Measurements from ENCODE around the gene PRSS33.

Gene PRSS33

DNA sequence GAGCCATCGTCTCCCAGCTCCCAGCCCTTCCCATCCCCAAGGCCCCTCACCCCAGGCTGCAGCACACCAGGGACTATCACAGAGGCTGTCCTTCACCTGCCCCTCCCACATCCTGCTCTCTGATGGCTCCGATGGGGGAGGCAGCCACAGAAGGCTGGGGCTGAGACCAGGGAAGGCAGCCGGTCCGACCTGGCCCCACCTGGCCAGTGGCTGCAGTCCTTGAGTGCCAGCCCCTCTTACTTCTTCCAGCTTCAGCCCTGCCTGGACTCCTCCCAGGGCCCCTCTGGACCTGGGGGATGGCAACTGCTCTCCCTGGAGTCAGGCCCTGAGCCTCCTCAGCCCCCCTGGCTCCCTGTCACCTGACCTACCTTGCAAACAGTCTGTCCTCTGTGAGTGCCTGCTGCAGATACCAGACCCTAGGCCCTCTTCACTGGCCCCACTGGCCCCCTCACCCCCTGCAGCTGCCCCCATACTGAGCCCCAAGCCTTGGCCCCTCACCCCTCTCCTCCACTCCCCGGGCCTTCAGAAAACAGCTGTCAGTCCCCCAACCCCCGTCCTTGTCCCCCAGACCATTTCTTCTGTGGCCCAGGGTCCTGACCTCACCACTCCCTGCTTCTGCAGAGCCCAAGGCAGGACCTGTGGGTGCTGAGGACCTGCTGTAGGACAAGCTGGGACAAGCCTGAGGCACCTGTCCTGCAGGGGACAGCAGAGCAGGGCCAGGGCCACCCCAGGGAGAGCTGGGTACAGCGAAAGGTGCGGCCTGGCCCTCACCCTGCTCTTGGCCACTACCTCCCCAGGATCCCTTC, 47.5 kb downstream of the PRSS33 start:
- DNase-seq, result no peak

DNA sequence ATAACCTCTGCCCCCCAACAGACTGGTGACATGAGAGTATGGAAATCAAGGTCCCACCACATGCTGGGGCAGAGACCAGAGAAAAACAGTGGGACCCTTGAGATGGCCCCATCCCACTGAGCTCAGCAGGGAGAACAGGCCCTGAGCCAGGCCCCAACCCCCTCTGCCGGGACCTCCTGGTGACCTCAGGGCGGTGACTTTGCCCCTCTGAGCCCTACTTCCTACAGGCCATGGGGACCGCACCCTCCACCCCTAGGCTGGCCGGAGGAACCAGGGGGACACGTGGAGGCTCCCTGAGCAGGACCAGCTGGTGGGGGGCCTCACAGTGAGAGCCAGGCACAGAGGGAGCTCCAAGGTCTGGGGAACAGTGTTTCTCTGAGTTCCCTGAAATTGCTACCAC, 48.7 kb downstream of the PRSS33 start:
- DNase-seq, result no peak

DNA sequence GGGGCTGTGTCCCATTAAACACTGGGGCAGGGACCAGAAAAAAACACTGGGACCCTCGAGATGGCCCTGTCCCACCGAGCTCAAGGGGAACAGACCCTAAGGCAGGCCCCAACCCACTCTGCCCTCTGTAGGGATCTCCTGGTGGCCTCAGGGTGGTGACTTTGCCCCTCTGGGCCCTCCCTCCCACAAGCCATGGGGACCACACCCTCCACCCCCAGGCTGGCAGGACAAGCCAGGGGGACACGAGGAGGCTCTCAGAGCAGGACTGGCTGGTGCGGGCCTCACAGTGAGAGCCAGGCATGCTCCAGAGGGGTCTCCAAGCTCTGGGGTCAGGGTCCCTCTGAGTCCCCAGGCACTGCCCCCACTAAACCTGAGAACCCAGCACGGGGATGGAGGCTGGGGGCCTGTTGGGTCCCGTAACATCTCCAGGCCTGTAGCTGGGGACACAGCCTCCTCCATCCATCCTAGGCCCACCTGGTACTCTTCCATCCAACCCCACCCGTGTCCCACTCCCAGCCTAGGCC, 49.4 kb downstream of the PRSS33 start:
- DNase-seq, result no peak

DNA sequence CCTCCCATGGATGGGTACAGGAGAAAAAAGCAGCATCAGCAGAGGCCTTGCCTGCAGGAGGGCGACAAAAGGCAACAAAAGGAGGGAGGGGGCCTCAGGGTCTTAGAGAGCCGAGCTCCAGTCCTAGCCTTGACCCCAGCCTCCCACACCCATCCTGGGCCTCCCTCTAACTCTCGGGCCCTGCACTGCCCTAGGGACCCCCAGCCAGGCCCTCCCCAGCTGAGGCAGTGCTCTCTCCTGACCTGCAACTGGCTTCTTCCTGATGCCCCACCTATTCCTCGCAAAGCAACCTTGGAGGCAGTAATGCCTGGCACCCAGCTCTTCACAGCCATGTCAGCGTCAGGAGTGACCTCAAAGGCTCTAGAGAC, 50.1 kb downstream of the PRSS33 start:
- no peak for DNase-seq

DNA sequence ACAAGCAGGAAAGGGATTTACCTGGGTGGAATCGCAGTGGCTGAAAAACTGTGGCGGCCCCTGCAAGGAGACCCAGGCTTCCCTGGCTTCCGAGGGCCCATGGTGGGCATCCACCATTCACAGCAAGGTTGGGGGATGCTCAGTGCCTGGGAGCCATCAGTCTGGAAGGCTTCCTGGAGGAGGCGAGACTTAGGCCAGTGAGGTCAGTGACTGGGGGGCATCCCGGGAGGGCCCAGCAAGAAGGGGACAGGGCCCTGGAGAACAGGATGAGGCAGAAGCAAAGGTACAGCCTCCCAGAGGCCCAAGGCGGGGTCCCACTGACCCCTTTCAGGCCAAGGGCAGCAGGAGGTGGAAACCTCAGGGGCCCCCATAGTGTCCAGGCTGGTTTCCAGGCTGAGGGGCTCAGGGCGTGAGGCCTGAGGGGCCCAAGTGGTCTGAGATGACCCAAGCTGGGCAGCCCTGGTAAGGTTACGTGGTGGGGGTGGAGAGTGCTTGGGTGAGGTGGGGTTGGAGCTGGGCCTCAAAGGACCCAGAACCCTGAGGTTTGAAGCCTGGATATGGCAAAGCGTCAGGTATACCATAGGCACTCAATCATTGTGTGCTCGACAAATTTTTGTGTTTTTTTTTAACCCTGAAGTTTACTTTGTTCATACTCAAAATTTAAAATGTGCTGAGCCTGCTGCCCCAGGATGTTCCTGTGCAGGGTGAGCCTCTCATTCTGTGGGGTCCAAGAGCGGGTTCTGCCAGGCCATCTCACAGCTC, 50.7 kb downstream of the PRSS33 start:
- DNase-seq, result no peak

DNA sequence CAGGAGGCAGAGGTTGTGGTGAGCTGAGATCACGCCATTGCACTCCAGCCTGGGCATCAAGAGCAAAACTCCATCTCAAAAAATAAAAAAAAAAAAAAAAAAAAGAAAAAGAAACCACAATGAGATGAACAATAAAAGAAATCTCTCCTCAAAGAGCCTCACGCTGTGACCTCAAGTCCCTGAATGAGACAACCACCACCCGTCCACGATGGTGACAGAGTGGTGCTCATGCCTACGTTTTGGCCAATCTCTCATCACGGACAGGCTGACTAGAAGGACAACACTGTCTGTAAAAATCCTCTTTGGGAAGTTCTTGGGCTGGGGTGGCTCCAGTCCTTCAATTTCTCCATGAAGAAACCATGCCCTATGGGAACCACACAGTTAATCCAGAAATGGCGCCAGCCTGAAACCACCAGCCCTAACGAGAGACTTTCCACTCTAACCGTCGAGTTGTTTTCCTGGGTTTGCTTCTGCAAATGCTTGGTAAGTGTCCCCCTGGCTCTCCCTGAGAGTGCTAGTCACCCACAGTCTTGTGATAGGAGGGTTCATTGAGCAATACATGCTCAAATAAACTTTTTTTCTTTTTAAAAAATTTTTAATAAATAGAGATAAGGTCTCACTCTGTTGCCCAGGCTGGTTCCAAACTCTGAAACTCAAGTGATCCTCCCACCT, 52.4 kb downstream of the PRSS33 start:
- DNase-seq, result peak; percentile 64 to 75

Measured in inflammatory macrophage (primary cell).